ENCODE data around the gene MLANA.

- TF ChIP-seq, protein P1, sequence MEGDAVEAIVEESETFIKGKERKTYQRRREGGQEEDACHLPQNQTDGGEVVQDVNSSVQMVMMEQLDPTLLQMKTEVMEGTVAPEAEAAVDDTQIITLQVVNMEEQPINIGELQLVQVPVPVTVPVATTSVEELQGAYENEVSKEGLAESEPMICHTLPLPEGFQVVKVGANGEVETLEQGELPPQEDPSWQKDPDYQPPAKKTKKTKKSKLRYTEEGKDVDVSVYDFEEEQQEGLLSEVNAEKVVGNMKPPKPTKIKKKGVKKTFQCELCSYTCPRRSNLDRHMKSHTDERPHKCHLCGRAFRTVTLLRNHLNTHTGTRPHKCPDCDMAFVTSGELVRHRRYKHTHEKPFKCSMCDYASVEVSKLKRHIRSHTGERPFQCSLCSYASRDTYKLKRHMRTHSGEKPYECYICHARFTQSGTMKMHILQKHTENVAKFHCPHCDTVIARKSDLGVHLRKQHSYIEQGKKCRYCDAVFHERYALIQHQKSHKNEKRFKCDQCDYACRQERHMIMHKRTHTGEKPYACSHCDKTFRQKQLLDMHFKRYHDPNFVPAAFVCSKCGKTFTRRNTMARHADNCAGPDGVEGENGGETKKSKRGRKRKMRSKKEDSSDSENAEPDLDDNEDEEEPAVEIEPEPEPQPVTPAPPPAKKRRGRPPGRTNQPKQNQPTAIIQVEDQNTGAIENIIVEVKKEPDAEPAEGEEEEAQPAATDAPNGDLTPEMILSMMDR (optimal IDR thresholded peaks at IDR 0.05 in 1 of 3, IDR thresholded peaks at IDR 0.05 in 1 of 3, conservative IDR thresholded peaks at IDR 0.05 in 1 of 3; ENCODE audit: extremely low read depth in 1 of 3, insufficient read depth in 2 of 3, low read length in 3 of 3), result no peak
- TF ChIP-seq EZH2 (IDR thresholded peaks at IDR 0.05; ENCODE audit: low read length), result no peak
Observed at GRCh38 chr9:5918460-5918859, 27.8 kb downstream of the MLANA start.

Measured in keratinocyte (primary cell).